Uterus (tissue), 4 donors: ENCODE data around the gene CHST8. TPM values are rescaled to one million over a fixed set of nuclear protein-coding genes. Genes with fewer than 3 reads are reported as not detected.
A peak's percentile ranks its signal among the peaks of the same experiment; 100 is the strongest.

Experiments
- DNase-seq, 2 donors: peaks; one replicate each; pipeline ENCODE4 v3.0.0-alpha.2; 2019 to 2020
- H3K27ac ChIP-seq, 2 donors: fragments of 200-600 bp; sonication (generic); 1 replicate in 1 of 2; 2 replicates in 1 of 2; pipeline ENCODE4 v1.5.1; 2016 to 2018
- H3K27me3 ChIP-seq, 2 donors: fragments of 200-600 bp; sonication (generic); one replicate each; pipeline ENCODE4 v1.5.1; 2018 to 2019; ENCODE audit warnings: control low read depth in 1 of 2
- H3K36me3 ChIP-seq, 2 donors: fragments of 200-600 bp; sonication (generic); one replicate each; pipeline ENCODE4 v1.5.1; 2019; ENCODE audit warnings: control low read depth in 1 of 2
- H3K4me1 ChIP-seq, 2 donors: fragments of 200-600 bp; sonication (generic); one replicate each; pipeline ENCODE4 v1.5.1; 2018 to 2019; ENCODE audit warnings: control low read depth in 1 of 2
- H3K4me3 ChIP-seq, 2 donors: fragments of 200-600 bp; sonication (generic); 1 replicate in 1 of 2; 2 replicates in 1 of 2; pipeline ENCODE4 v1.5.1; 2018 to 2019; ENCODE audit warnings: mild to moderate bottlenecking in 1 of 2
- H3K9me3 ChIP-seq, 2 donors: fragments of 200-600 bp; sonication (generic); one replicate each; pipeline ENCODE4 v1.5.1; 2019; ENCODE audit warnings: control low read depth in 1 of 2
- POLR2A ChIP-seq, 2 donors: fragments of 450-650 bp; IDR thresholded peaks; one replicate each; pipeline ENCODE4 v1.6.1; 2016; ENCODE audit warnings: antibody characterized with exemption in 2 of 2, mild to moderate bottlenecking in 1 of 2, moderate library complexity in 1 of 2
- intact Hi-C: fragments of 100-400 bp; cut with DNase I; formaldehyde crosslinking; loops from one replicate; pipeline ENCODE4 v1.15.1; 2023; ENCODE audit warnings: low total_unique reads
- total RNA-seq, 4 donors: library from RNA; depleted of rRNA in 3 of 4; stranded (reverse); fragments of >200 nt in 3 of 4; gene quantifications; one replicate each; pipeline versions ENCODE4 v1.1.0 to v1.2.4, GENCODE V29; 2014 to 2023
- TF ChIP-seq, protein P1 (sequence below), 4 experiments: fragments of 200-600 bp in 2 of 4; fragments of 450-650 bp in 2 of 4; sonication (generic) in 2 of 4; IDR thresholded peaks; one replicate each; pipeline ENCODE4 v1.5.1; 2016 to 2019; ENCODE audit warnings: antibody characterized with exemption in 4 of 4, mild to moderate bottlenecking in 2 of 4, moderate library complexity in 1 of 4
- donor health status: DM: yes; HTN: yes; CAD: no.

CHST8 gene
- total RNA-seq, 4 donors from 2014 or later, result 0.26 to 0.95 (median 0.69) TPM; not detected in 1

DNA sequence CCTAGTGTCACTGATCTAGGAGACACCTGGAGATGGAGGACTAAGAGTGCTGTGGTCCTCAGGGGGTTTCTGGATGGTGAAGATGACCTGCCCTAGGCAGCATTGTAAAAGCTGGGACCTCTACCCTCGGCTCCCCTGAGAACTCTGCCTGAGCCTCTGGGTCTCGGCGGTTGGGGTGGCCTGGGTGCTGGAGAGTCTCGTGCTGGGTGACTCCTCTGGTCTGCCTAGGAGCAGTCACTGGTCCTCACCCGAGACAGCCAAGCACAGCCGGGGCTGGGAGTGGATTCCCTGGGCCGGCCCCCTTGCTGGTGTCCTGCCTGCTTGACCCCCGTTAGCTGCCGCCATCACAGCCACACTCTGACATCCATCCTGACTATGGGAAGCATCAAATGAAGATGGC lies 181.6 kb downstream of the CHST8 start:
- Histone ChIP-seq H3K4me1 (peaks cover 0 to 10% of the 10 kb centered on the region in 2 donors), H3K4me3 (no peak overlapping the region), H3K36me3 (no peaks in the 10 kb centered on the region), H3K27me3 (no peaks in the 10 kb centered on the region), H3K9me3 (no peaks in the 10 kb centered on the region), H3K27ac (no peak overlapping the region)
- DNase-seq, result no peak
- intact Hi-C loops, result no loop called here
- no peak for TF ChIP-seq POLR2A (IDR thresholded peaks at IDR 0.05)
- TF ChIP-seq, protein P1, sequence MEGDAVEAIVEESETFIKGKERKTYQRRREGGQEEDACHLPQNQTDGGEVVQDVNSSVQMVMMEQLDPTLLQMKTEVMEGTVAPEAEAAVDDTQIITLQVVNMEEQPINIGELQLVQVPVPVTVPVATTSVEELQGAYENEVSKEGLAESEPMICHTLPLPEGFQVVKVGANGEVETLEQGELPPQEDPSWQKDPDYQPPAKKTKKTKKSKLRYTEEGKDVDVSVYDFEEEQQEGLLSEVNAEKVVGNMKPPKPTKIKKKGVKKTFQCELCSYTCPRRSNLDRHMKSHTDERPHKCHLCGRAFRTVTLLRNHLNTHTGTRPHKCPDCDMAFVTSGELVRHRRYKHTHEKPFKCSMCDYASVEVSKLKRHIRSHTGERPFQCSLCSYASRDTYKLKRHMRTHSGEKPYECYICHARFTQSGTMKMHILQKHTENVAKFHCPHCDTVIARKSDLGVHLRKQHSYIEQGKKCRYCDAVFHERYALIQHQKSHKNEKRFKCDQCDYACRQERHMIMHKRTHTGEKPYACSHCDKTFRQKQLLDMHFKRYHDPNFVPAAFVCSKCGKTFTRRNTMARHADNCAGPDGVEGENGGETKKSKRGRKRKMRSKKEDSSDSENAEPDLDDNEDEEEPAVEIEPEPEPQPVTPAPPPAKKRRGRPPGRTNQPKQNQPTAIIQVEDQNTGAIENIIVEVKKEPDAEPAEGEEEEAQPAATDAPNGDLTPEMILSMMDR (IDR thresholded peaks at IDR 0.05), result no peak

- Histone ChIP-seq H3K4me1 (peaks cover 0 to 7% of the 10 kb centered on the region in 2 donors), H3K9me3 (no peaks in the 10 kb centered on the region), H3K36me3 (no peaks in the 10 kb centered on the region), H3K27me3 (no peaks in the 10 kb centered on the region), H3K27ac (peak overlapping the region in 1 of 2 donors; percentile 42), H3K4me3 (no peak overlapping the region)
- TF ChIP-seq POLR2A (IDR thresholded peaks at IDR 0.05), result no peak
- TF ChIP-seq, protein P1 (IDR thresholded peaks at IDR 0.05), result no peak
- intact Hi-C loops, result no loop called here
- DNase-seq, result peak; percentile 79 to 81
Measured at GRCh38 chr19:33804021-33804799, 182.5 kb downstream of the CHST8 start.

DNA sequence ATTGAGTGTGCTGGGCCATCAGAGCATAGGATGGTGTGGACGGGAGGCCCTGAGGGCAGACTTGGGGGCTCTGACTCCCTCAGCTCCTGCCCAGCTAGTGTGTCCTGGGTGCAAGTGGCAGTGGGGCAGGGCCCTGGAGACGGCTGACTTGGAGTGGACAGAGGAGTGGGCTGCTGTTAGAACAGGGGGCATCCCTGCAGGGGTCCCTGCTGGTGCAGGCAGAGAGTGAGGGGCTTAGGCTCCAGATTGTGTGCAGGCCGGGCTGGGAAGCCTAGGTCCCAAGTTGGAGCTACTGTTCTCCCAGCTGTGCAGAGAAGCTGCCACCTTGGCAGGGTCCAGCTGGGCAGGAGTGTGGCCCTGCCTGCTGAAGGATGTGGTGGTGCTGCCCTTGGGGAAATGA lies 183.6 kb downstream of the CHST8 start:
- TF ChIP-seq, protein P1 (IDR thresholded peaks at IDR 0.05), result no peak
- TF ChIP-seq POLR2A (IDR thresholded peaks at IDR 0.05), result no peak
- Histone ChIP-seq H3K36me3 (no peaks in the 10 kb centered on the region), H3K4me1 (no peaks in the 10 kb centered on the region), H3K9me3 (no peaks in the 10 kb centered on the region), H3K27ac (no peak overlapping the region), H3K27me3 (no peaks in the 10 kb centered on the region), H3K4me3 (no peak overlapping the region)
- DNase-seq, result no peak
- intact Hi-C loops, result no loop called here

- intact Hi-C loops, result no loop called here
- no peaks in the 10 kb centered on the region for H3K36me3 ChIP-seq
Measured at GRCh38 chr19:33805840-33806433, 184.2 kb downstream of the CHST8 start.

More at GRCh38 chr19:33805840-33806433, 184.2 kb downstream of the CHST8 start:
- H3K9me3 ChIP-seq, result no peaks in the 10 kb centered on the region
- no peak overlapping the region for H3K4me3 ChIP-seq
- H3K27ac ChIP-seq, result no peak overlapping the region
- no peaks in the 10 kb centered on the region for H3K4me1 ChIP-seq
- DNase-seq, result no peak
- no peaks in the 10 kb centered on the region for H3K27me3 ChIP-seq
- TF ChIP-seq, protein P1 (IDR thresholded peaks at IDR 0.05), result no peak
- no peak for TF ChIP-seq POLR2A (IDR thresholded peaks at IDR 0.05)
